Stimulated activated CD4-positive, alpha-beta T cell treated with anti-CD3 and anti-CD28 coated beads, Interleukin-12 subunit alpha, Interleukin-12 subunit beta, amount 100 ng/mL, for 4 hours (primary cell): ENCODE results near the gene FBLN2.
"Not testable (repeated sequence)": the region's sequence is repeated elsewhere in the genome, so short reads cannot be mapped to it uniquely, and the experiment has no call there.

ENCODE experiments used
- DNase-seq: peaks from one replicate; pipeline ENCODE4 v3.0.0-alpha.2; 2020

Gene FBLN2

DNA sequence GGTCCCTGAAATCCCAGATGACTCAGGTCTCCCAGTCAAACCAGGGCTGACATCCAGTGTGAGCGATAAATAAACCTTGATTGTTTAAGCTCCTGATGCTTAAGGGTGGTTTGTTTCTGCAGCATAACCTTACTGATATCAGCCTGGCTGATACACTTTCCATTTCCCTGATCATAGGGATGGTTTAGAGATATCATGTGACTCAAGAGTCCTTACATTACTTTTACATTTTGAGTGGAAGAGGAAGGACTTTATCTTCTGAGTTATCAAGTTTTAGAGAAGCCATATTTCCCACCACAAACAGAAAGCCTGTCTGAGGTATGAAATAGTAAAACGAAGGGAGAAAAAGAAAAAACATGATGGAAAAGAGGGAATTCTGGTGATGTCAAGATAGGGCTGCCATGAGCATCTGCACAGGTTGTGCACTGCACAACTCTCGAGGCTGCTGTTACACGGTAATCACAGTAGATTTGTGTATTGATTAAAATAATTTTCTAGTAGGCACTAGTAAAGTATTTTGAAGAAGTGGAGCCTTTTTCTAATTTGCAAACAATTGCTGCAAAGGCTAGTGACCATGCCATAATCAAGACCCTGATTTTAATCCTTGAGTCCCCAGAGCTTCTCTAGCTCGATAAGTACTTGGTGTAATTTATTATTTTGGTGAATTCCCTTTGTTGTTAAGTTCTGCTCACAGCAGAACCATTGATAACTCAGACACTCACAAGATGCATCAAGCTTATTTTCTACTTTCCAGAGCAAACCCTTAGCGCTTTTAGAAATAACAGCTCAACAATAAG, 34.1 kb upstream of the FBLN2 start:
- no peak for DNase-seq

DNA sequence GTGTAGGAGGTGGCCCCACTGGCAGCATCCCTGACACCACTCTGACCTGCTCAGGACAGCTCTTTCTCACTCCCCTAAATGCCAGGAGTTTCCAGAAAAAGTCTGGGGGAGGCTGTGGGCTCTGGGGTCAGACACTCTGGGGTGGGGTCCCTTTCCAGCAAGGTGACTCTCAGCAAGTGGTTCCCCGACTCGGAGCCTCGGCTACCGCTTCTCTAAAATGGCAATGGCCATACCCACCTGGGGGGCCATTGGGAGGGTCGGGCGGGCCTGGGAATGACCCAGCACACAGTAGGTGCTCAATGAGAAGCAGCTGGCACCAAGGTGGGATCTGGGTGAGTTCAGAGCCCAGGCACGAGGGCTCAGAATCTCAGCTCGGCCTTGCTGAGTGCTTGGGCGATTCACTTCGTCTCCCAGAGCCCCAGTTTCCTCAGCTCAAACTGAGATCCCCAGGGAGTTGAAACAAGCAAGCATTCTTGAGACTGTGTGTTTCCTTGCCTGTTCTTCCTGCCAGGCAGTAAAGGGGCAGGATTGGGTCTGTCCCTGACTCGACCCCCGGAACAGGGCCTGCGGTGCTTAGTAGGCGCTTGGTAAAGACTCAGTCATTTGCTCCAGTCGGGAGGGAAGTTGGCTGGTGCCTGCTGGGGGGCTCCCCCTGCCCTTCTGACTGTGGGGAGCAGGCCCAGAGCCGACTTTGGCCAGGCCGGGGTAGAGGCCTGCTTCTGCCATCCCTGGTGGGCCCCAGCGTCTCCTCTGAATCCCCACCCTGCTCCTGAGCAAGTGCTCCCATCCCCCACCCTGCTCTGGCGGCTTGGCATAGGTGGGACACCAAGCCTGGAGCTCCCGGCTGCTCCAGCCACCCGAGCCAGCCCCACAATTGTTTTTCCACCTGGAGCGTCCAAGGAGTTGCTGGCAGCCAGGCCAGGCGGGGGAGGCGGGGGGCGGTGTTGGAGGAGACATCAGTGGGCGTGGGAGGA, 32.9 kb upstream of the FBLN2 start:
- no peak for DNase-seq

DNA sequence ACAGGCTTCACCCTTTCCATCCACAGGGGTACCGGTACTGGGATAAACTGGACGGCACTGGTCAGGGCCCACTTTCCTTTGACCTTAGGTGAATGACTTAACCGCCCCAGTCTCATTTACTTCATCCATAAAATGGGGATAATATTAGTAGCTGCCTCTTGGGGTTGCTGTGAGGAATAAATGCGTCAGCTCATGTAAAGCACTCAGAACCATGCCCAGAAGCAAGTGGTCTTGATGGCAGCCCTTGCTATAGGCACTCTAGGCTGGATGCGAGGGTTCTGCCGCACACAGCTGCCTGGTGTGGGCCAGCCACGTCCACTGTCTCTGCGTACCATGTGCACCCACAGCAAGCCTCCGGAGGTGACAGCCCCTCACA, 32.2 kb upstream of the FBLN2 start:
- DNase-seq: no peak

DNA sequence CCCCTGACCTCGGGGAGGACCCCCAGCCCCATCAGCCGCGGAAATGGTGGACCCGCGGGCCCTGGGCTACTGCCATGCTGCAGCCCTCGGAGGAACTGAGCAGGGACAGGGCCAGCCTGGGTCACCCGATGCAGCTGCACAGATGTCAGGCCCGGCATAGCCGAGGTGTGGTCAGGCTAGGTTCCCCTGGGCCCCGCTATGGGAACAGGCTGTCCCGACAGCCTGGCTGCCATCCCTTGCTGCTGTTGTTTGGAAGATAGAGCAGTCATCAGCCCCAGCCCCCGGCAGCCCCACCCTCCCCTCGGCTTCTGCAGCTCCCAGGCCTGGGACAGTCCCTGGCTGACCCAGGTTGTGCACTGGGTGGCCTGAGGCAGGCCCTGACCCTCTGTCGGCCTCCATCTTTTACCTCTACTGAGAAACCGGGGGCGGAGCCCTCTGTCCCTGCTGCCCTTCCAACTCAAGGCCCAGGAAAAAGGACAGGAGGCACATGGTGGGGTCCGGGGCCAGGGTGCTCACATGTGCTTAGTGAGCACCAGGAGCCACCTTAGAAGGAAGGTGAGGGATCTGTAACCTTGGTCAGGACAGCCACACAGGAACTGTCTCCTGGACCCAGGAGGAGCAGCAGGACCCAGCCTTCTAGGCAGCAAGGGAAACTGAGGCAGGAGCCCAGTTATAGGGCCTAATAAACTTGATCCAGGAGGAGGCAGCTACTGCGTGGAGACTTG, 31.5 kb upstream of the FBLN2 start:
- DNase-seq: no peak

DNA sequence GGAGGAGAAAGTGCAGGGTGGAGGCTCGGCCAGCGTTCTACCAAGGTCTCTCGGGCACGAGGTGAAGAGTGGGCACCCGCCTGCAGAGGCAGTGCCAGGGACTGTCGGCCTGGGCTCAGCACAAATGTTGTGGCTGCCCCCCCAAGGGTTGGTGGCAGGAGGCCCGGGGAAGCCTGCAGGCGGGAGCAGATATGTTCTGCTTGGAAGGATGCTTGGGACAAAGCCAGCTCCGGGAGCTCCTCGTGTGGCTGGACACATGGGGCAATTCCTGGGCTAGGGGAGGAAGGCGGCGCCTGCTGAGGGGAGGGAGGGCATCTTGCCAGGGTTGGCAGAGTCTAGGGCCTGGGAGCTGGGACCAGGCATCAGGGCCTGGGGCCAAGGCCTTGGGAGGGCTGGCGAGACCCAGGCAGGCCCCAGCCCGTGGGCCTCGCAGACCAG, 30.4 kb upstream of the FBLN2 start:
- DNase-seq: no peak

DNA sequence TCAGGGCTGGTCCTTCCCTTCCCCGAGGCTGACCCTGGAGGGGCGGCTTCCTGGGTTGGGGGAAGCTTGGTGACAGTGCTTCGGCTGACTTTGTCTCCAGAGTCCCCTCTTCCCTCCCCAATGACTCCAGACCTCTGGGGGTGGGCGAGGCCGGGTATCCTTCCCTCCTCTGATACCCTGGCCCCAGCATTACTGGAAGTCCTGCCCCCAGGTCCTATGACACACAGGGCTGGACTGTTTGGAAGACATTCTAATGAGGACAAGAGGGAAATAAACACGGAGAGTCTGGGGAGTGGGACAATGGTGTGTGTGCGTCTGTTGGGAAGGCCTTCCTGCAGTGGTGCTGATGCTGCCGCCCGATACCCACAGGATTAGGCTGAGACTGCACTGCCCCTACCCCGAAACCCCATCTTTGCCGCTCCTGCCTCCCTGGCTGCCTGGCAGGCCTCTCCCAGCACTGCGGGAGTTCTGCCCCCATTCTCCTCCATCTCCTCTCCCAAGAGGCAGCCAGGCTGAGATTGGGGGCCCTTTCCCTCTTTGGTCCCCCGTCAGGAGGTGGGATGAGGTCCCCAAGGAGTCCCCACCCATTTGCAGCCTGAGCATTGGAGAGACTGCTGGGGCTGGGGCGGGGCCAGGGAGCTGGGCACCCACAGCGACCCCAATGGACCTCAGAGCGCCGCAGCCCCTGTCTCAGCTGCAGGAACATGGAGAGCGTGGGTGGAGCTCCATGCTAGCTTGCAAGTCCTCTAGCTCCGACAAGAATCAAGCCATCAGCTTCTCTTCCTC, 29.7 kb upstream of the FBLN2 start:
- no peak for DNase-seq

DNA sequence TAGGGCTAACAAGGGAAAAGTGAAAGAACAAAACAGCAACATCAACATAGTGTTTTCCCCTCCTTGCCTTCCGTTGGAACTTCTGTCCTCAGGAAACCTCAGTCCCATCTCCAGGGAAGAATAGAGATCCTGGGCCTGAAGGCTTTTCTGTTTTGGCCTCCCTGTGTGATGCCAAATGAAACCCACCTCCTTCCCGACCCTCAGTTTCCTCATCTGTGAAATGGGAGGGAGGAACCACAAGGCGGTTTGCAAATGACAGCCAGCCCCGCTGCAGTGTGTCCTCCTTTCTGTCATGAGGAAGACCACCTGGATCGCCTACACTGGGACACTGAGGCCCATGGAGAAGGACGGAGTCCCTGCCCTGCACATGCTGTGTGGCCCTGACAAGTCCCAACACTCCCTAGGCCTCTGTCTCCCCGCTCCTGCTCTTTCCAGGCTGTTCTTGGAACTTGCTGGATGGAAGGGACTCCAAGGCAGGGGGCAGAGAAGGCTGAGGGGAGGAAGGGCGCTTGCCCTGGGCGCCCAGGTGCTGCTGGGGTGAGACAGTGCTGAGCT, 28.5 kb upstream of the FBLN2 start:
- no peak for DNase-seq

DNA sequence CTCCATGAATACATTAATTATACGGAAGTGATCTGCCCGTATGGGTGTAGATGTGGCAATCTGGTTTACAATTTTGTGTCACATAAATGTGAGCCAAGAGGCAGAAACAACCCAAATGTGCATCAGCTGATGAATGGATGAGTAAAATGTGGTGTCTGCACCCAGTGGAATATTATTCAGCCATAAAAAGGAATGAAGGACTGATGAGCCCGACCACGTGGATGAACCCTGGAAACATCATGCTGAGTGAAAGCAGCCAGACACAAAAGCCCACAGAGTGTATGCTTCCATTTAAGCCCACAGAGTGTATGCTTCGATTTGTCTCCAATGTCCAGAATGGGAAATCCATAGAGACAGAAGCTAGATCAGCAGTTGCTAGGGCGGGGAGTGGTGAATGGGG, 27.6 kb upstream of the FBLN2 start:
- DNase-seq: no peak

DNA sequence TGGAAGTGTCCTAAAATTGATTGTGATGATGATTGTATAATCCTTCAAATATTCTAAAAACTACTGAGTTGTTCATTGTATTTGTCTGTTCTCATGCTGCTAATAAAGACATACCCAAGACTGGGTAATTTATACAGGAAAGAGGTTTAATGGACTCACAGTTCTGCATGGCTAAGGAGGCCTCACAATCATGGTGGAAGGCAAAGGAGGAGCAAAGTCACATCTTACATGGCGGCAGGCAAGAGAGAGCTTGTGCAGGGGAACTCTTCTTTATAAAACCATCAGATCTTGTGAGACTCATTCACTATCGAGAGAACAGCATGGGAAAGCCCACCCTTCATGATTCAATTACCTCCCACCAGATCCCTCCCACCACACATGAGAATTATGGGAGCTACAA, 27.2 kb upstream of the FBLN2 start:
- DNase-seq: not testable (repeated sequence)

DNA sequence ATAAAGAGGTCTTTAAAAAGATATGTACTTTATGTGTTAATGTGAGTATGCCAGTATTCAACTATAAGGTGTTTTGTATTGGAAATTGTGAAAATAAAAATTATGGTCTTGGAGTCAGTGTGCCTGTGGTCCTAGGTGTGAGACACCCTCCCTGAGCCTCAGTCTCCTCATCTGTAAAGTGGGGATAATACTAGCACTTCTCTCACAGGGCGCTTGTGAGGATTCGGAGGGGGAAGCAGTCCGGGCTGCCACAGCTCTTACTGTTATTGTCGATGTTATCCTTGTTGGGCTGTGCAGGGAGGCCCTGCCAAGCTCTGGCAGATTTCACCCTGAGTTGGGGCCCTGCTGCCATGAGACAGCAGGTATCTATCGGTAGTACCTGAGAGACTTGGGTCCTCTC, 26.7 kb upstream of the FBLN2 start:
- no peak for DNase-seq

DNA sequence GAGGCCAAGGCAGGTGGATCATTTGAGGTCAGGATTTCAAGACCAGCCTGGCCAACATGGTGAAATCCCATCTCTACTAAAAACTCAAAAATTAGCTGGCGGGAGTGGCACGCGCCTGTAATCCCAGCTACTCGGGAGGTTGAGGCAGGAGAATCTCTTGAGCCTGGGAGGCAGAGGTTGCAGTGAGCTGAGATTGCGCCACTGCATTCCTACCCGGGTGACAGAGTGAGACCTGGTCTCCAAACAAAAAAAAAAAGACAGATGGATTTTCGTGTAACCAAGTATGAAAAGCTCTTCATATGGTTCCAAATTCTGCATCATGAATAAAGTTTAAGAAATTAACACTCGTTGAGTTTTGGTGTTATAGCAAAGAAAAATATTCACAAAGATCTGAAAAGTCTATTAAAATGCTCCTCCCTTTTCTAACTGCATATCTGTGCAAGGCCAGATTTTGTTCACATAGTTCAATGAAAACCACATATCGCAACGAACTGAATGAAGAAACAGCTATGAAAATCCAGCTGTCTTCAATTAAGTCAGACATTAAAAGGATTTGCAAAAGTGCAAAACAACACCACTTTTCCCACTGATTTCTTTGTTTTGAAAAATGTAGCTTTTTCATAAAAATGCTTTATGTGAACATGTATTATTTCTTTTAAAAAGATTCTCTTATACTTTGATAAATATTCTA, 23.8 kb upstream of the FBLN2 start:
- no peak for DNase-seq

DNA sequence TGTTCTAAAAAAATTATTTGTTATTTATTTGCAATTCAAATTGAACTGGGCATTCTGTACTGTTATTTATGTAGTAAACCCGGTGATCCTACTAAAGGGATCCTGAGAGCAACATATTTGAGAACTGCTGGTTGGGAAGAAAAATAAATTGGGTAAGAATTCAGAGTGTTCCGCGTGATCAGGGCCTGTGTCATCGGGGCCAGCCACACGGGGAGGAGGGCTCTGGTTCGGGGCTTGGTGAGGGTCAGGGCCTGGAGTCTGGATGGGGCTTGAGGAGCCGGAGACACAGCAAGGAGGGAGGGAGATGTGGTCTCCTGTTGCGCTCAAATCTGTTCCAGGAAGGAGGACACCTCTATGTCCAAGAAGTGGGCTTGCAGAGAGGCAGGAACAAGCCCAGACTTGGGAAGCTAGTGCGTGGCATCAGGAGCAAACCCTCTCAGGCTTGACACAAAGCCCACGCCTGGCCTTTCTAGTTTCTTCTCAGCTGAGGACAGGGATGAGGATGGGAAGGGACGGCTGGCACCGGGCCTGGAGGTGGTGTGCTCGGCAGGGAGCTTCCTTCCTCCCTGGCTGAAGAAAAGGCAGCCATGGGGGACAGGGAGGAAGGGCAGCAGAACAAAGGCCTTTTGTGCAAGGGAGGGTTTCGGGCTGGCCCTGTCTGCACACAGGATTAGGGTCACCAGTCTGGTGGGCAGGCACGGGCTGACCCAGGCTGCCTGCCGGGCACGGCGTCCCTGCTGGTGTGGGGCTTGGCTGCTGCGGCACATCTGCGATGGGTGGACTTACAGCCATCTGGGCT, 22.9 kb upstream of the FBLN2 start:
- no peak for DNase-seq

DNA sequence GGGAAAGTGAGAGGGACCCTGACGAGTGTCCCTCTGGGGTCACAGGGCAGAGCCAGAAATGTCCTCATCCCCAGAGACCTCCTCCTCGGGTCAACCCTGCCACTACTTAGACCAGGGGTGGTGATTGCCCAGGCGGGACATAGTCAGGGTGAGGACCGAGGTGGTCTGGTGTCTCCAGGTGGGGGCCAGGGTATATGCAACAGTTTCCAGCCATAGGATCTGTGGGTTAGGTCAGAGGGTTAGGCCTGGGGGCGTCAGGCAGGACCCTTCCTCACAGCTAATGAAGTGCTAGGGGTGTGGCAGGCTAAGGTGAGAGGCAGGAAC, 22.3 kb upstream of the FBLN2 start:
- DNase-seq: no peak

DNA sequence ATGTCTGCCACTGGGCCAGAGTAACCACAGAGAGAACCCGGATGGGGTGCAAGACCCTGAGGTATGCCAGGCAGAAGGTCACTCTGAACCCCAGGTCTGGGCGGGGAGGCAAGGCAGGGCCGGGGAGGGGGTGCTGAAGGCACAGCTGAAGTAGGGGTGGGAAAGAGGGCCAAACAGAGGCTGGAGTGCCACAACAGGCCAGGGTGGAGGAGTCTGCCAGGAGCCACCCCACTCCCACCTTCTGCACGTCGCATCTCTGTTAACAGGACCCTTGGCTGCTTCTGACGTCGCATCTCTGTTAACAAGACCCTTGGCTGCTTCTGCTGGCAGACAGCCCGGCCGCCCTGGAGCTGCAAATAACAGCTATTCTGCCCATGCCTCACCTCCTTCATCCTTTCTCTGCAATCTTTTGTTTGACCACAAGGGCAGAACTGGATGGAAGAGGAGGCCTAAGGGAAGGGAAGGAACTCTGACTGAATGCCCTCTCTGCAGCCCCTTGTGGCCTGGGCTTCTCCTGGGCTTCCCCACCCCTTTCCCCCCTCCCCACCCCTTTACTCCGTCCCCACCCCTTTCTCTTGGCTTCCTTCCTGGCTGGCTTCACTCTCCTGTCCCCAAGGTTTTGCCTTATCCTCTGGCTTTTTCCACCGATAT, 20.6 kb upstream of the FBLN2 start:
- no peak for DNase-seq

DNA sequence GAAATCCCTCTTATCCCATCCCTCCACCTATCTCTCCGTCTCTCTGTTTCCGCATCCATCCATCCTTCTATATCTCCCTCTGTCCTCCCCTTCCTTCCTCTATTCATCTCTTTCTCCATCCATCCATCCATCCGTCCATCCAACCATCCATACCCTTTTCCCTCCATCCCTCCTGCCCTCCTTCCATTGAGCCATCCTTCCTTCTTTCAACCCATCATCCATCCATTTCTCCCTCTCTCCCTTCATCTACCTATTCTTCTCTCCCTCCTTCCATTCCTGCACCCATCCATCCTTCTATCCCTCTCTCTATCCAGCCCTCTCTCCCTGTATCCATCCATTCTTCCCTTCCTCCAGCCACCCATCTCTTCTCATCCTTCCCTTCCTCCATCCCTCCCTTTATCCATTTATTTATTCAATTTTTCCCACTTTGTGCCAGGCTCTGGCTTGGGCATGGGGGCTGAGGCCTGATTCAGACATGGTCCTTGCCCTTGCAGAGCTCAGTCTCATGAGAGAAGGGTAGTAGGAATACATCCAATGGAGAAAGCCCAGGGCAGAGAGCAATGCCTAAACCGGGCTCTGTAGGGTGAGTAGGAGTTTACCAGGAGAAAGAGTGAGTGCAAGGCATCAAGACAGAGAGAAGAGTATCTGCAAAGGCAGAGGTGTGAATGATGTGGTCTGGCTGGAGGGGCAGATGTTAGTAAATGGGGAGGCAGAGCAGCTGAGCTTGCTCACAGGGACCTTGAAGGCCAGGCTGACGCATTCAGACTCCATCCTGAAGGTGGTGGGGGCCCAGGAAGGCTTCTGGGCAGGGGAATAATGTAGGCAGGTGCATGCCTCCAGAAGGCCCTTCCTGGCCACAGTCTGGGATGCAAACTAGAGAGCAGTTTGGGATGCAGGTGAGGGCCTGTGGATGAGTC, 19.5 kb upstream of the FBLN2 start:
- no peak for DNase-seq

DNA sequence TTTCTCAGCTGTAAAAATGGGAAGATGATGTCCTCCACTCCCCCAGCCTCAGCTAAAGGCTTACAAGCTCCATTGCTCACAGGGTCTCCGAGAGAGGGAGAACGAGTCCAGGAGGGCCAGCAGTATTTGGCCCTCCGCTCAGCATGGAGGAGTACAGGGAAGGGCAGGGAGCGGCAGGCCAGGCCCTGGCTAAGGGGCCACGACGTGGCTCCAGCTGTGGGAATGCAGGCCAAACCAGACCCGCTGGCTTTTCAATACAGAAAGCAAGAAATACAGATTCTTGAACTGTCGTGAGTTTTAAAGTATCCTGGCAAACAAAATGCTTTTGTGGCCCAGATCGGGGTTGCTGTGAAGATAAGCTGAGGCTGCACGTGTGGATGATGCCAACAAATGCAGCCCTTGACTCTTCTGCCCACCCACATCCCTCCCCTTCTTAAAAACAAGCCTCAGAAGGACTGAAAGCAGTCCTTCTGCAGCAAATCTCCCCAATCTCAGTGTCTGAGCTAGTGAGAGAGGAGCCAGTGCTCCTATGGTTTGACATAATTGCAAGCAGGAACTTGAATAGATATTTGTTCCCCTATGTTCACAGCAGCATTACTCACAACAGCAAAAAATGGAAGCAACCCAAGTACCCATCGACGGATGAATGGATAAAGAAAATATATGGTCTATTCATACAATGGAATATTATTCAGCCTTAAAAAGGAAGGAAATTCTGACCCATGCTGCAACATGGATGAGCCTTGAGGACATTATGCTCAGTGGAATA, 18.5 kb upstream of the FBLN2 start:
- no peak for DNase-seq

DNA sequence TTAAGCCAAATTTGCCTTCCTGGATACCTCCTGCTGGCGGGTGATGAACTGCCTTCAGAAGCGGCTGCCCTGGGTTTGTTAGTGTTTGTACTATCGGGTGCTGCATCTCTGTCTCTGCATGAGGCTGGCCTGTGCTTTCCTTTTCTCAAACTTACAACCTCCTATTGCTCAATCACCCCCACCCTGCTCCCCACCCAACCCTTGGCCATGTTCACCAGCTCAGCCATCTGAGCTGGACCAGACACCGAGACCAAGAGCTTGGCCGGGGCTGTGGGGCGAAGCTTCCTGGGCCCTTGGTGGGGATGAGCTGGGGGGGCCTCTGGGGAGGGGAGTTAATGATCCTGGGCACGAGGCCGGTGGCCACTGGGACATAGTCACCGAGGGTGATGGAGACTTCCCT, 16.8 kb upstream of the FBLN2 start:
- DNase-seq: no peak

DNA sequence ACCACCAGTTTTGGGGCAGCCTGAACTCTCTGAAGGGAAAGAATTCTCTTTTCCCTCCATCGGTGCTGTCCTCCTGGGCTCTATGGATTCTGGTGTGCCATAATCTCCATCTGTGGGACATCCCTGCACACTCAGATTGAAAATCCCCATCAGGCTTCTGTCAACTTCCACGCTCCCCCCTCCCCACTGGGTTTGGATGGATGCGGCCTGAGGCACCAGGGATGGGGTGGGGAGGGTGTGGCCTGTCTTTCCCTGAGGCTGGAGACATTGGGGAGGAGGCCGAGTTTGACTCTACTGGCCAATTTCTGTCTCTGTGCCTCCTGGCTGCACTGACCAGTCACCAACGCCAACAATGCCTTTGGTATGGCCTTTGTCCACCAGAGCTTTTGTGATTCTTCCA, 16.3 kb upstream of the FBLN2 start:
- DNase-seq: no peak
